Amniotic stem cell (primary cell): ENCODE results near the gene FBXW4.
A peak's percentile ranks its signal among the peaks of the same experiment; 100 is the strongest.
"Not testable (repeated sequence)": the region's sequence is repeated elsewhere in the genome, so short reads cannot be mapped to it uniquely, and the experiment has no call there.

Source experiments
- DNase-seq: peaks from one replicate; lab custom pipeline; 2025; lab: John Stamatoyannopoulos, UW

FBXW4 gene

DNA sequence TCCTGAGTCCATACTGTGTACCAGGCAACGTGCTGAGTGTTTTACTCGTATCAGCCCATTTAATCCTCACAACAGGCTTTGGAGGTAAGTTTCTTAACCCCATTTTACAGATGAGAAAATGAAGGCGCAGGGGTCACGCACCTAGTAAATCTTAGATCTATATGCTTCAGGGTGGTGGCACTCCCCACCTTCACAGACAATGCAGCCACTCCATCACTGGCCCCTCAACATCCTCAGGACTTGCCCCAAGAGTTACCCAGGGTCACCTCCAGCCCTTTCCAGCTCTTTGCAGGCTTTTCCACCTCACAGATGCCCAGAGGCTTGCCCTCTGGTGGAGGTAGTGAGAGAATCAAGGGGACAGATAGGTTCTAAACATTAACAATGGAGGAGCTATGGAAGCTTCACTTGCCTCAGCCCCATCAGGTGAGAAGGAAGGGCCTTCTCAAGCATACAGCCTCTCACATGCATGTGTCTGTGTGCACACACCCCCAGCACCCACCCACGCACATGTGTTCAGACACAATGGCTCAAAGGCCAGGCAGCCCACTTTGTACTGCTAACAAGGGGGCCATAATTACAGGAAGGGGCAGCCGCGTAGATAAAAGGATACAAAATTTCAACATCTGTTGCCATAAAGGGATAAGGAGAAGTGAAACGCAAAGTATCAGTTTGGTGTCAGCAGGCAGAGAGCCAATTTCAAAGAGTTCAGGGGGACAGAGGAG is 77.7 kb downstream of the FBXW4 start:
- no peak for DNase-seq

DNA sequence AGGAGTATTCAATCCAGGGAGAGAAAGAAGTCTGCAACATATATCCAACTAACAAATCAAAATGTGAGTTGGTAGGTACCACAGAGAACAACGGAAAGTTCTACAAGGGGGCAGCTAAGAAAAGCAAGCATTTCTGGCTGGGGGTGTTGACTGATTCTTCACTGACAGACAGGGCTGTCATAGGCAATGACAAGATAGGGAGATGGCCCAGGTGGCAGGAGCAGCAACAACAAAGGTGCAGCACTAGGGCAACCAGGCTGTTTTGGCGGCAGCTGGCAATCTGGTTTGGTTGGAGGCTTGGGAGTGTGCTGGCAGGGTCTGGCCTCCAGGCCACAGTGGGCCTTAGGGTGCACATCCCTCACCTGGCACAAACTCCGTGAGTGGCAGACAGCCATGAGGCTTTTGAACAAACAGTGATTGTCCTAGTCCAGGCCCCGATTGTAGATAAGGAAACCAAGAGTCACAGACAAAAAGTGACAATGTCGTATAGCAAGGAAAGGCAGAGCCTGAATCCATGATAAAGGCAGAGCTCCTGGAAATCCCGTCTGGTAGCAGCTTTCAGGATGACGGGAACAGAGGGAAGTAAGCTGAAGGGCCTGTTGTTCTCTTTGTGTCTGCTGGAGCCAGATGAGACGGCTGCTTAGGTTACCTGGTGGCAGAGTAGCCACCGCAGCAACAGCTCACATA is 78.4 kb downstream of the FBXW4 start:
- no peak for DNase-seq

DNA sequence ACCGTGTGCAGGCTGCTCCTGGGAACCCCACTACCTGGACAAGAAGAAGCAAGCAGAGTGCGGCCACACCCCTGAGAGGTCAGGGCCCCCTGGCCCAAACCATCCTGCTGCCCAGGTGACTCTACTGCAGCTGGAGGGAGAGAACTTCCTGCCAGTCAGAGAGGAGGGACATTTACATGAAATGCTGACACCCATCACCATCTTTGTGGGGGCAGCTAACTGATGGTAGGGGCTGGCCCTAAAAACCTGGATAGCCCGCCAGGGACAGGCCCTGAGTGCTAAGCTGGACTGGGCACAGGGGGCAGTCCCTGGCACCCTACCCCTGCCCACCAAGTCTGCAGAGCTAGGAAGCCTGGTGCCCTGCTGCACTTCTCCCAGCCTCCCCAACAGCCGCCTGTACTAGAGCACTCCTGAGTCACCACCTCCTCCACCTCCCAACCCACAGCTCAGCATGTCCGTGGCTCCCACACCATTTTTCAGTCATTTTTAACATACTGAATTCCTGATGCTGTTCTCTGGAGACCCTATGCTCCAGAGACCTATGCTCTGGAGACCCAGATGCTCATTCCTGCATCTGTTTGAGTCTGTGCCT is 79.3 kb downstream of the FBXW4 start:
- no peak for DNase-seq

DNA sequence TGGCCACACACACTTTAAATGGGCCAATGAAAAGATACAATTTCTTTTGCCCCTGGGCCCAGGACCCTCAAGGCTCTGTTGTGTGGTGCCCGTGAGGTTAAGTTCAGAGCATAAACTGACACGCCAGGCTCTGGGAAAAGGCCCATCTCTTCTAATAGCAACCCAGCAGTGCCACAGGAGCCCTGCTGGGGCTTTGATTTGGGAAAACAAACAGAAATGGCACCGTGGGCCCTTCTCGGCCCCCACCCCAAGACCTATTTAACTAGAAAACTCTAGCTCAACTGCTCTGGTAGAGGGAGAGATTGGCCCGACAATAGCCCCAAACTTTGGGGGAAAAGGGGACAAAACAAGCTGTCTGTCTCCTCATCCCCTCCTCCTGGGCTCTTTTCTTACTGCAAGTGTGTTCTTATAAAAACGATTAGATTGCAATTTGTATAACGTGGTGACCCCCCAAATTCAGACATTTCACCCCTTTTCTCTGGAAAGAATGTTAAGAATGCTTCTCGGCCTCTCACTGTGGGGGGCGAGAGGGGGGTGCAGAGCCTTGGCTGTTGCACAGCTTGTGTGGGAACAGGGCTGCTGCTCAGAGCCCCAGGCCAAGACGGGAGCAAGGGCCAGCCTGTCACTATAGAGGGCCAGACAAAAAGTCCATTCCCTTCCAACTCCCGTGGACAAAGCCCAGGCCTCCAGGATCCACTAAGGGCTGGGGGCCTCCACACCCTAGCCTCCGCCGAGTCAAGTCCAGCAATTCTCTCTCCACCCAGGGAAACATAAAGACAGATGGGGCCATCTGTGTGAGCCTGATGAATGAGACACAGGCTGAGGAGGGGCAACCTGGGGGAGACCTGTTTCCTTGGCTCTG is 80.1 kb downstream of the FBXW4 start:
- DNase-seq, result no peak

DNA sequence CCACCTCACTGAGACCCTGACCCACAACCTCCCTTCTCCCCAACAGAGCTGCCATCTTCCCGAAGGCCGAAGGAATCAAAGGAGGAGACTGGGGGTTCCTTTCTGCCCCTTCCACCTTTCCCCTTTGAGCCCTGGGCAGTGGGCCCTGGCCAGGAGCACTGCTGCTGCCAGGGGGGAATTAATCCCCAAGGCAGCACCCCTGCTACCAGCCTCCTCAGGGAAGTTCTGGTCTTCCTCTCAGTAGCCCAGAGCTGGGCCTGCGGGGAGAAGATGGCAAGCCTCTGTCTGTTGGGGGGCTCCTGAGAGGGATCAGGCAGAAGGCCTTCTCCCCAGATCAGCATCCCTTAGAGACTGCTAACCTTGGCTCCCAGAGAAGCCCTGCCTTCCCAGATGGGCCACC is 81.3 kb downstream of the FBXW4 start:
- DNase-seq, result no peak

DNA sequence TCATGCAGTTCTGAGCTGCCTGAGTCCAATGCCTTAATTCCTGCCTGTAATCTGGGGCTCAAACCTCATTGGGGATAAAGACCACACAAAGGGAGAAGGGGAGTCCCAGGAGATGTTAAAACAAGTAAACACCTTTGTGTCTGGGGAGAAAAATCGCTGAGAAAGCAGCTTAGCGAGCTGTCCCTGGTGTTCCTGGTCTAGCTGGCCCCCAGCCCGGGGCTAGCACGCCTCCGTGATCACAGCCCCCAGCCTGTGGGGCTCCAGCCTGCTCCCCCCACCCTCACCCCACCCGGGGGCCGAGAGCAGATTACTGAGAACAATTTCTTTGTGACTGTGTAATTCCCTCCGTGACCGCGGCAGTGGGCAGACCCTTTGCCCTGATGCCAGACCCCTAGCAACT is 82.1 kb downstream of the FBXW4 start:
- DNase-seq, result no peak

DNA sequence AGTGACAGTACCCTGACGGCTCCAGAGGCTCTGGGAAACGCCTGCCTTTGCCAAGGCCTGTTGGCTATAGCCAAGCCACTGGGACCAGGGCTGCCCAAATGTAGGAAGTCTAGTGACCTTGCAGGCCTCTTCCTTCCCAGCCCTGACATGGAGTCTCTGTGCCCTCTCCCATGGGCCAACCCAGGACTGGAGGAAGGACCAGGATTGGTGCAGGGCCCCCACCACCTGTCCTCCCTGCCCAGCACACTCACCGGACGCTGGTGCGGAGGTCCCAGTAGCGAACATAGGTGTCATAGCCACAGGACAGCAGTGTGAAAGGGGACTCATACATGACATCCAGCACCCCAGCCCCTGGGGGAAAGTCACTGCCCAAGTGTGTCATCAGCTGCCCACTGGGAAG is 82.9 kb downstream of the FBXW4 start:
- no peak for DNase-seq

DNA sequence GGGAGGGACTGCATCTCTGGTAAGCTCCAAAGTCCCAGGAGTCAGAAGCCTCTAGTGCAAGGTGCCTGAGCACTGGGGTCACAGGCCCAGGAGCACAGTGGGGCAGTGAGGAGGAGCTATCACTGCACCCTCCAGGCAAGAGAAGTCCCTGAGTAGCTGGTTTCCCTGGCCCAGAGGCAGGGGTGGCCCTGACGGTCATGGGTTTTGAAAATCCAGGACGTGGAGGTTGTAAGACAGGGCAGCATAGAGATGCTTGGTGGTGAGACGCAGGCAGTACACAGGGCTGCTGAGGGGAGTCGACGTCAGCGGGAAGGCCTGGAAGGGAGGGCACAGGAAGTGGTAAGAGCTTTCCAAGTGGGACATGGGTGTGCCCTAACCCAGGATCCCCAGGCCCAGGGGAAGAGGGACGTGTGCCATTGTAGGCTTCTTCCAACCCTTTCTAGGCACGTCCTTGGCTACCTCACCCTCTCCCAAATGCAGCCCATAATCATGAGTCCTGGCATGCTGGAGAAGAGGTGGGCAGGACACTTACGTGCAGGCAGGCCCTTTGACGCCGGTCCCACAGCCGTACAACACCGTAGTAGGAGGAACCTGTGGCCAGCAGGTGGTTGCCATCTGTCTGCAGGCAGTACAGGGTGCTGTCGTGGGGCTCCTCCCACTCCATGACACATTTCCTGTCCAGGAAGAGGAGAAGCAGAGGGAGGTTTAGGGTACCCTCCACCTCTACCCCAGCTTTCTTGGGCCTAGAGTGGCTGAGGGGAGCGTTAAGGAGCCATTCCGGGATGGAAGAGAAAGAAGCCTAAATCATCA is 83.7 kb downstream of the FBXW4 start:
- DNase-seq, result no peak

DNA sequence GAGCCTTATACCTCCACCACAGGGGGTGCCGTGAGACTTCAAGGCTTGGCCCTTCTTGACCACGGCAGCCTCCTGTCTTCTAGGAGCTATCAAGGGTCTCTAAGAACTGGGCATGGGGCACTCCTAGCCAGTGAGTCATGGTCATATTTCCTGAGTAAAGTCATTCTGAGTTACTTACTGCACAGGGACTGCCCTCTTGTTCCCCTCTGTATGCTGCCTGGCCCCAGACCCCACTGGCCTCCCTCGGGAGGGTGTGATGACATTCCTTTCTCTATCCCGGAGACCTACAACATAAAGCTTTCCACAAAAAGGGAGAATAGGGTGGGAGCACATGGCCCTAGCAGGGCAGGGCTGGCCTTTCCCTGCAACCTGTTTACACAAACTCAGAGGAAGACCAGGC is 85.5 kb downstream of the FBXW4 start:
- no peak for DNase-seq

DNA sequence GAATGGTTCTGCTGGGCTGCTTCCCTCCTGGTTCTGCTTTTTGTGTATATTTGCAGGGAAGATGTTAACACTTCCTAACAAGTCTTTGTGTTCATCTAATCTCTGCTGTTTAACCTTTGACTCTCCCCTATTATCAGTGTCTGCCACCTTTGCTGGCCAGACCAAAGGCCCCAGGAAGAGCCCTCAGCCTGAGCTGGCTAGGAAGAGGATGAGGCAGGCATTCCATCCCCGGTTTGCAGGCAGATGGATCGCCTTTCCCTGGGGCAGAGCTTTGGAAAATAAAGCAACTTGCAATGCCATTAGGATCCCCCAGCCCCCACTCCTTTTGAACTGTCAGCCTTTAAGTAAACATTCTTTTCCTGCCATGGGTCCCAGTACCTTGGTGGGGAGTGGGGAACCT is 87.8 kb downstream of the FBXW4 start:
- no peak for DNase-seq

DNA sequence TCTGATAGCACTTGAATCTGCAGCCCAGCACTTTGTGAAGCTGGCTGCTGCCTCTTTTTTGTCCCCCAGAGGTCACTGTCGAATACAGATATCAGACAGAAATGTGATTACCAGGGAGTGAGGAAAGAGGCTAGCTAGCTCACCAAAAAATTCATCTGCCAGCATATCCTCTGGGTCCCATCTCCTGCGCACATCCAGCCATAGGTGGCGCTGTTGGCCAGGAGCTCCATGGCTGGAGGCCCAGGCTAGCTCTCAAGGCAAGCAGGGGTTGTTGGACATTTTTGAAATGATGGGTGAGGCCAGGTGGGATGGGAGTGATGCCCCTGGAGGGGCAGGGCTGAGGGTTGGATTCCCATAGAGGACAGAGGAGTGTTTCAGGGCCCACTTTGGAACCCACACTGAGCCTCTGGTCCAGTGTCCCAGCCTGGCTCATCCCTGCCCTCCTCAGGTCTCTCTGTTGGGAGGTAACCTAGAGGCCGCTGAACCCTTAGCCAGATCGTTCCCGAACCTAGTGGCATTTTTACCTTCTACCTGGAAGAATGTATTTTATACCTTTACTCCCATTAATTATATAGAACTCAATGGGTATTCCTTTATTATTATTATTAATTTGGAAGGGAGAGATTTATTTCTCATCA is 92.1 kb downstream of the FBXW4 start:
- peak; percentile 10 for DNase-seq

DNA sequence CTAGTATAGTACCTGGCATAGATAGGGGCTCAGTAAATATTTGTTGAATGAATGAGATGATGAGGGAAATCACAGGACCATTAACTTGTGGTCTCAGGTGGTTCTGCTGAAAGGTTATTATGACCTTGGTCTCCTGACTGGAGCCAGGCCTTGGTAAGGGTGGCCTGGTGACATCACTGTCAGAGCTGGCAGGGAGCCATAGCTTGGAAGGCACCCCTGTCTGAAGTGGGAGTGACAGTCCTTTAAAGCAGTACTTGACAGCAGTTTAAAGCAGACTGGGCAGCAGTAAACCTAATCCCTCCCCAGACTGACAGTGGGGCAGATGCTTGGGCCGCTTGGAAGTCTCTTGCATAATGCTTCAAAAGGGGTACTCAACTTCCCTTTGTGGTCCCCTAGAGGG is 93.4 kb downstream of the FBXW4 start:
- DNase-seq, result no peak

DNA sequence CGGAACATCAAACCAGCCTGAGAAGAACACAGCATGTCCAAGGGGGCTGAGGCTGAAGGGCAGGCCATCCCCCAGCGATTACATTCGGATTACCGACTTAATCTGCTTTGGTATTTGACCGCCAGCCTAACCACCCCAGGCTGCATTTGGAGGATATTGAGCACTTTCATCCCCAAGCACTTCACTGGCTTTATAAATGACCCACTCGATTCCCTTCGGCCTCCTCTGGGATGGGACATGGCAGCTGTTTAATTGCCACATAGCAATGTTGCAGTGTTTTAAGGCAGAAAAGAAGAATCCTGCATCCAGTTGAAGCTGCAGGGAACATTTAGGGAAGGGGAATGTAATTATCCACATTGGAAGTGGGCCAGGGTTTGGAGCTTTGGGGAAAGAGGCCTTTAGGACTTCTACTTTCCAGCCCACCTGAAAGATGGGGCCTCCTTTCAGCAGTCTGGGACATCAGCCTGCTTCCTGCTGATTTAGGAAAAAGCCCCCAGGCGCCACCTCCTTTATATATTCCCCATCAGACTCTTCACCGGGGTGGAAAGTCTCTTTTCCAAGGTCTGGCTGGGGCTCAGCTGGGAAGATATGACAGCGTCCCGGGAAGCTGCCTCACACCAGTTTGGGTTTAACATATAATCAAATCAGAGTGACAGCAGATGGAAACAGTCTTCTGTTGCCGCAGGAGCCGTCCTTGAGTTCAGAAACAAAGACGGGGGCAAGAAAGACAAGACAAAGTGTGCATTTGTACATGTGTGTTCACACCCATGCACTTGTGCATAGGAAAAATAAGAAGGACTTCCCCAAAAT is 97.7 kb downstream of the FBXW4 start:
- DNase-seq, result no peak

DNA sequence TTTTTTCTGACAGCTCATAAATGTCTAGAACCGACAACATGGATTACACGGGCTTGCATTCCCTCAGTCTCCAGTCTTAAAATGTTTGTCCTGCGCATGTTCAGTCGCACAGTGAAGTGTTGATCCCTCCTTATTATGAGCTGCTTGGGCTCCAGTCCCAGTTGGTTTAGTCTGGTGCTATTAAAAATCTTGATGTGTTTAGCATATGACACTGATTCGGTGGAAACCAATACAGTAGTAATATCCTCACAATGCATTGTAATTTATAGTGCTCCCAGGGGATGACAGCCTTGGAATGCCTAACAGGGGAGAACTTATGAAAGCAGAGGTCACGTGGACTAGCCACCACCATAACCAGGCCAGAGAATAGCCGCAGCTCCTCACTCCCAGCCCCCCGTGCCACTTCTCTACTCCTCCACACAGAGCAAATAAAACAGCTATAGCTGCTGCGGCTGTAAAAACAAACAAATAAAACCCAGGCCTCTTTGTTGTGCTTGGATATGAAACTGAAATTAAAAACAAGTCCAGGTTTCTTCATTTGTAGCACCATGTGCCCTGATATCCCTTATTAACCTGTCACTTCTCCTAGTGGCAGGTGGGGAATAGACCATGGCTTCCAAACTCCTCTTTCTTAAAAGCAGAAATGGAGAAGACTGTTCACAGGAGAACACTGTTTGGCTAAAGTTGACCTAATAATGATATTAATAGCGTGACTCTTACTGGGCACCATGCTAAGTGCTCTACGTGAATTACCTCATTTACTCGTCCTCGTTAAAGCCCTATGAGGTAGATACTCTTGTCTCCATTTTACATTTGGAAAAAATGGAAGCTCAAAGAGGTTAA is 99.2 kb downstream of the FBXW4 start:
- no peak for DNase-seq

DNA sequence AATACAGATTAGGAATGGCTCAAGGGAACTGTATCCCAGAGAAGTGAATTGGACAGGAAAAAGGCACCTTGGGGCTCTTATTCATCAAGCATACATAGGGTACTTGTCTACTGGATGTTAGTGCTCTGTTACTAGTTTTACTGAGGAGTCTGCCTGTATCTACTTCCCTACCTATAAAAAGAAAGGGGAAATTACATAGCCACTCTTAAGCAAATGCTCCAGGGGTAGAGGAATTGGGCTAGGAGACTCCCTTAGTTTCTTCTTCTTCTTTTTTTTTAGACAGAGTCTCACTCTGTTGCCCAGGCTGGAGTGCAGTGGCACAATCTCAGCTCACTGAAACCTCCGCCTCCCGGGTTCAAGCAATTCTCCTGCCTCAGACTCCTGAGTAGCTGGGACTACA is 101.6 kb downstream of the FBXW4 start:
- not testable (repeated sequence) for DNase-seq

DNA sequence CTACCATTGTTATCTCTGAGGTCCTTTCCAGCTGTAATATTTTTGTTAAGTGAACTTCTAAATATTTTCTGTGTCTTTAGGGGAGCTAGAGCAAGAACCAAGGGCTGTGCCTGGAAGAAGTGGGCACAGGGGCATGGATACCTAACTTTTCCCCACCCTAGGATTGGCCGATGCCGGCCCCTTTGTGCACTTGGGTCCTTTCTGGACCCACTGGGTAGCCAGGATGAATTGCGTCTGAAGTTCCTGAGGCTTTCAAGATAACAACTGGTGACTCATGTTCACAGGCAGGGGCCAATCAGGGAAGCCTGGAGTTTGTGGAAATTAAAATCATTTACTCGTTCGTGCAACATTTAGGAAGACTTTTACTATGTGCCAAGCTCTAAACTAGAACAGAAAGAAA is 106.1 kb downstream of the FBXW4 start:
- DNase-seq, result no peak

DNA sequence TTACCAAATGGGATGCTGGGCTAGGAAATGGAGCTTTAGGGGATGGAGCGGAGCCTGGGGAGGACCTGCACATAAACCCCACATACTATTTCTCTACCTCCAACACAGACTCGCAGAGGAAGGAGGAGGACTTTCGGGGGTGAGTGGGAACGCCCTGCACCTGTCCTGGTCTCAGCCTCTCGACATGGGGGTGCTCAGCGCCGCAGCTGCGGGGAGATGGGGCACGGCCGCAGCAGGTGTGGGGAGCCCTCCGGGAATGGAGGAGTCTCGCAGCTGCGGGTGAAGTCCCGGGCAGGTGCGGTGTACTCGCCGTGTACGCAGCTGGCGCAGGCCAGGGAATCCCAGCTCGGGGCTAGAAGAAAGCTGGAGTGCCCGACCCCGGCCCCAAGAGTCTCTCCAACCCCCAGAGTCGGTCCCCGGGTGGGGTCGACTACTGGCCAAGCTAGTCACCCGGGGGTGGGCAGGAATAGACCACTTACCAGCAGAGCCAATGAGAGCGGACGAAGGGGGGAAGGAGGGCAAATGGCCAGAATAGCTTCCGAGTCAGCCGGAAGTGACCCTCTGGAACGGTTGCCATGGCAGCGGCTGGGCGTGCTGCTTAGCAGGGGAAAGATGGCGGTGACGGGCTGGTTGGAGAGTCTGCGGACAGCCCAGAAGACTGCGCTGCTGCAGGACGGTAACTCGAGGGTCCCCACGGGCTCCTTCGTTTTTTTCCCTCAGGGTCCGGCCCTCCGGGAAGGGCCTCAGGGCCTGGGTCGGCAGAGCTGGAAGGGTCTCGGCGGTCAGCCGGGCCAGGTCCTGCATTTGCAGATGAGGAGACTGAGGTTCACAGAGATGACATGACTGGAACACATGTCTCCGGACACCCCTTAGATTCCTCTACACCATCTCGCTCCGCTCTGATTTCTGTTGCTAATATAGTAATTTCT is 107.0 kb downstream of the FBXW4 start, which contains the start of the genes DPCD and POLL:
Gene DPCD, plus strand, starts transcription at position 597 of the 929 bp plus-strand sequence. Its CDS starts 16 bp downstream, at position 613.
Gene POLL, minus strand, starts transcription at position 533 of the 929 bp plus-strand sequence. CDS start 897 bp downstream, outside the sequence.
- peak; percentile 96 for DNase-seq

DNA sequence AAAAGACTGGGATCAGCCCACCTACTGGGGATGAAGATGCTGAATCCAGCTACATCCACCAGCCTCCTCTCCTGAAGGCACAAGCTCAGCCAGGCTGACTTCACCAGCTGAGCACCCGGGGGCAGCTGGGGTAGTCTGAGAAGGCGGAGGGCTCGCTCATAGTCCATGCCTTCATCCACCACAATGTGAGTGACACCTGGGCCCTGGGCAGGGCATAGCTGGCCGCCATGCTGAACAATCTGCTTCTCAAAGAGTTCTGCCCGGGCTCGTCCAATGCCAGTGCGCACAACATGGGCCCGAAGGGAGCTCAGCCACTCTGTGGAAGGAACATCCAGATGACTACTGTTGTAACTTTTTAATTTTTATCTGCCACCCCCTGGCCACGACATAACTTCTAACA is 109.1 kb downstream of the FBXW4 start:
- DNase-seq, result no peak
